Neural progenitor cell (in vitro differentiated cells): ENCODE results near the gene FAM20A. TPM values are rescaled to one million over a fixed set of nuclear protein-coding genes. Genes with fewer than 3 reads are reported as not detected.
"Not testable (repeated sequence)": the region's sequence is repeated elsewhere in the genome, so short reads cannot be mapped to it uniquely, and the experiment has no call there.

Experiments
- DNase-seq: peaks from one replicate; pipeline ENCODE4 v3.0.0-alpha.2; 2016; ENCODE audit warnings: low spot score
- H2AFZ ChIP-seq: fragments of 200-600 bp; sonication (generic); replicated peaks from 2 replicates; pipeline ENCODE4 v1.6.1; 2016; ENCODE audit warnings: antibody characterized with exemption
- H3F3A ChIP-seq: fragments of 200-600 bp; sonication (generic); 2 replicates; pipeline ENCODE4 v1.6.1; 2016; ENCODE audit warnings: antibody characterized with exemption, low read depth
- H3K27ac ChIP-seq: fragments of 200-600 bp; sonication (generic); 2 replicates; pipeline ENCODE4 v1.5.1; 2016; ENCODE audit warnings: mild to moderate bottlenecking
- H3K27me3 ChIP-seq: fragments of 200-600 bp; sonication (generic); 2 replicates; pipeline ENCODE4 v1.6.1; 2016; ENCODE audit warnings: mild to moderate bottlenecking, moderate library complexity
- H3K36me3 ChIP-seq: fragments of 200-600 bp; sonication (generic); 2 replicates; pipeline ENCODE4 v1.5.1; 2016
- H3K4me1 ChIP-seq: fragments of 200-600 bp; sonication (generic); 2 replicates; pipeline ENCODE4 v1.6.1; 2016; ENCODE audit warnings: mixed run types
- H3K4me2 ChIP-seq: fragments of 200-600 bp; sonication (generic); 2 replicates; pipeline ENCODE4 v1.6.1; 2016
- H3K4me3 ChIP-seq: fragments of 200-600 bp; sonication (generic); 2 replicates; pipeline ENCODE4 v1.5.1; 2016
- H3K79me2 ChIP-seq: fragments of 200-600 bp; sonication (generic); 2 replicates; pipeline ENCODE4 v1.6.1; 2016; ENCODE audit warnings: low read depth
- H3K9ac ChIP-seq: fragments of 200-600 bp; sonication (generic); 2 replicates; pipeline ENCODE4 v1.6.1; 2016
- H3K9me3 ChIP-seq: fragments of 200-600 bp; sonication (generic); 2 replicates; pipeline ENCODE4 v1.5.1; 2016; ENCODE audit warnings: low read depth
- H4K20me1 ChIP-seq: fragments of 200-600 bp; sonication (generic); 2 replicates; pipeline ENCODE4 v1.6.1; 2016; ENCODE audit warnings: low read depth
- H3K27ac Mint-ChIP-seq: 3 replicates; pipeline ENCODE4 v1.8.0; 2021; ENCODE audit warnings: mixed read lengths
- H3K27me3 Mint-ChIP-seq: 2 replicates; pipeline ENCODE4 v1.8.0; 2022; ENCODE audit warnings: low read depth, mild to moderate bottlenecking, inconsistent platforms, moderate library complexity, mixed read lengths; ENCODE audit not compliant: insufficient read depth
- H3K36me3 Mint-ChIP-seq: 3 replicates; pipeline ENCODE4 v1.8.0; 2021; ENCODE audit warnings: mixed read lengths
- H3K4me1 Mint-ChIP-seq: 3 replicates; pipeline ENCODE4 v1.8.0; 2021; ENCODE audit warnings: mixed read lengths
- H3K4me3 Mint-ChIP-seq: 3 replicates; pipeline ENCODE4 v1.8.0; 2021; ENCODE audit warnings: mild to moderate bottlenecking, moderate library complexity, mixed read lengths
- H3K9me3 Mint-ChIP-seq: 3 replicates; pipeline ENCODE4 v1.8.0; 2020; ENCODE audit warnings: mixed read lengths
- EZH2 ChIP-seq: fragments of 200-600 bp; sonication (generic); IDR thresholded peaks from 2 replicates; pipeline ENCODE4 v1.6.1; 2017; ENCODE audit warnings: antibody characterized with exemption, mild to moderate bottlenecking, moderate library complexity
- EZH2phosphoT487 ChIP-seq: fragments of 200-600 bp; sonication (generic); IDR thresholded peaks from 2 replicates; pipeline ENCODE4 v1.6.1; 2017; ENCODE audit warnings: antibody characterized with exemption
- total RNA-seq: library from RNA; depleted of rRNA; stranded (reverse); fragments of >200 nt; gene quantifications from 2 replicates; pipeline ENCODE4 v1.2.3, GENCODE V29; 2015; ENCODE audit warnings: low replicate concordance
- TF ChIP-seq, protein P1 (sequence below): fragments of 200-600 bp; sonication (generic); IDR thresholded peaks from 2 replicates; pipeline ENCODE4 v1.5.1; 2017; ENCODE audit warnings: antibody characterized with exemption, mild to moderate bottlenecking

FAM20A gene
- total RNA-seq, 1 donor from 2014 or later = 0.41 TPM

GRCh38 chr17:68518063-68518815, 82.9 kb downstream of the FAM20A start:
- Histone ChIP-seq H3K9me3 (no peaks in the 10 kb centered on the region), H3K9ac (no peak overlapping the region), H2AFZ (no peak overlapping the region), H3K27ac (no peak overlapping the region), H4K20me1 (peaks cover 49% of the 10 kb centered on the region), H3K36me3 (peaks cover 24% of the 10 kb centered on the region), H3K4me2 (no peak overlapping the region), H3K4me1 (peaks cover 14% of the 10 kb centered on the region), H3F3A (peaks cover 2% of the 10 kb centered on the region), H3K79me2 (peaks cover 93% of the 10 kb centered on the region), H3K27me3 (no peaks in the 10 kb centered on the region), H3K4me3 (no peak overlapping the region)
- Mint-ChIP-seq H3K27ac (no peak overlapping the region), H3K4me3 (no peak overlapping the region), H3K36me3 (peaks cover 48% of the 10 kb centered on the region), H3K4me1 (peaks cover 22% of the 10 kb centered on the region), H3K27me3 (no peaks in the 10 kb centered on the region), H3K9me3 (peaks cover 3% of the 10 kb centered on the region)
- DNase-seq = no peak
- TF ChIP-seq EZH2phosphoT487 = no peak

DNA sequence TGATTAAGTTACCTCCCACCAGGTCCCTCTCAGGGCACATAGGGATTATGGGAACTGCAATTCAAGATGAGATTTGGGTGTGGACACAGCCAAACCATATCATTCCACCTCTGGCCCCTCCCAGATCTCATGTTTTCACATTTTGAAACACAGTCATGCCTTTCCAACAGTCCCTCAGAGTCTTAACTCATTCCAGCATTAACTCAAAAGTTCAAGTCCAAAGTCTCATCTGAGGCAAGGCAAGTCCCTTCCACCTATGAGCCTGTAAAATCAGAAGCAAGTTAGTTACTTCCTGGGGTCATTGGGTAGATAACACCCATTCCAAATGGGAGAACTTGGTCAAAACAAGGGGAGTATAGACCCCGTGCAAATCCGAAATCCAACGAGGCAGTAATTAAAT, 83.6 kb downstream of the FAM20A start:
- H3K27ac Mint-ChIP-seq, H2AFZ ChIP-seq, H3K4me3 ChIP-seq, H3K9ac ChIP-seq, H3K27ac ChIP-seq, DNase-seq, H3F3A ChIP-seq, H3K9me3 Mint-ChIP-seq, H3K27me3 Mint-ChIP-seq, H3K4me2 ChIP-seq, H3K27me3 ChIP-seq, H3K4me3 Mint-ChIP-seq, H3K9me3 ChIP-seq: not testable (repeated sequence)
- peaks cover 99% of the 10 kb centered on the region for H3K79me2 ChIP-seq
- H3K4me1 Mint-ChIP-seq = peaks cover 22% of the 10 kb centered on the region
- peaks cover 44% of the 10 kb centered on the region for H3K36me3 Mint-ChIP-seq
- H4K20me1 ChIP-seq = peaks cover 52% of the 10 kb centered on the region
- peaks cover 14% of the 10 kb centered on the region for H3K4me1 ChIP-seq
- H3K36me3 ChIP-seq = peaks cover 24% of the 10 kb centered on the region

GRCh38 chr17:68516732-68517131, 84.4 kb downstream of the FAM20A start:
- Histone ChIP-seq H3K4me3 (no peak overlapping the region), H3K4me2 (no peak overlapping the region), H3K36me3 (peaks cover 24% of the 10 kb centered on the region), H2AFZ (no peak overlapping the region), H3K27me3 (no peaks in the 10 kb centered on the region), H3K4me1 (peaks cover 14% of the 10 kb centered on the region), H3K27ac (no peak overlapping the region), H3F3A (peaks cover 16% of the 10 kb centered on the region), H4K20me1 (peaks cover 43% of the 10 kb centered on the region), H3K9me3 (no peaks in the 10 kb centered on the region), H3K79me2 (peaks cover 95% of the 10 kb centered on the region), H3K9ac (no peak overlapping the region)
- DNase-seq = no peak
- peaks cover 22% of the 10 kb centered on the region for H3K4me1 Mint-ChIP-seq
- TF ChIP-seq, protein P1, sequence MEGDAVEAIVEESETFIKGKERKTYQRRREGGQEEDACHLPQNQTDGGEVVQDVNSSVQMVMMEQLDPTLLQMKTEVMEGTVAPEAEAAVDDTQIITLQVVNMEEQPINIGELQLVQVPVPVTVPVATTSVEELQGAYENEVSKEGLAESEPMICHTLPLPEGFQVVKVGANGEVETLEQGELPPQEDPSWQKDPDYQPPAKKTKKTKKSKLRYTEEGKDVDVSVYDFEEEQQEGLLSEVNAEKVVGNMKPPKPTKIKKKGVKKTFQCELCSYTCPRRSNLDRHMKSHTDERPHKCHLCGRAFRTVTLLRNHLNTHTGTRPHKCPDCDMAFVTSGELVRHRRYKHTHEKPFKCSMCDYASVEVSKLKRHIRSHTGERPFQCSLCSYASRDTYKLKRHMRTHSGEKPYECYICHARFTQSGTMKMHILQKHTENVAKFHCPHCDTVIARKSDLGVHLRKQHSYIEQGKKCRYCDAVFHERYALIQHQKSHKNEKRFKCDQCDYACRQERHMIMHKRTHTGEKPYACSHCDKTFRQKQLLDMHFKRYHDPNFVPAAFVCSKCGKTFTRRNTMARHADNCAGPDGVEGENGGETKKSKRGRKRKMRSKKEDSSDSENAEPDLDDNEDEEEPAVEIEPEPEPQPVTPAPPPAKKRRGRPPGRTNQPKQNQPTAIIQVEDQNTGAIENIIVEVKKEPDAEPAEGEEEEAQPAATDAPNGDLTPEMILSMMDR = no peak
- TF ChIP-seq EZH2phosphoT487 (no peak), EZH2 (no peak)
- peaks cover 41% of the 10 kb centered on the region for H3K36me3 Mint-ChIP-seq
- no peak overlapping the region for H3K27ac Mint-ChIP-seq
- peaks cover 7% of the 10 kb centered on the region for H3K27me3 Mint-ChIP-seq
- peaks cover 3% of the 10 kb centered on the region for H3K9me3 Mint-ChIP-seq
- H3K4me3 Mint-ChIP-seq = no peak overlapping the region

- peaks cover 7% of the 10 kb centered on the region for H3K27me3 Mint-ChIP-seq
- H3K4me2 ChIP-seq = peak overlapping the region; percentile 84
- H3K9me3 ChIP-seq = no peaks in the 10 kb centered on the region
- peaks cover 34% of the 10 kb centered on the region for H3K4me1 Mint-ChIP-seq
- H3K27ac Mint-ChIP-seq = no peak overlapping the region
- H3K27ac ChIP-seq = no peak overlapping the region
- H3K79me2 ChIP-seq = peaks cover 78% of the 10 kb centered on the region
- H3K36me3 ChIP-seq = peaks cover 24% of the 10 kb centered on the region
- peak overlapping the region; percentile 96 for H3K4me3 ChIP-seq
- peak overlapping the region; percentile 97 for H3K4me3 Mint-ChIP-seq
- TF ChIP-seq, protein P1 = no peak
- no peak for TF ChIP-seq EZH2
- no peak for TF ChIP-seq EZH2phosphoT487
- H4K20me1 ChIP-seq = peaks cover 30% of the 10 kb centered on the region
- H3K4me1 ChIP-seq = peaks cover 21% of the 10 kb centered on the region
- peaks cover 24% of the 10 kb centered on the region for H3F3A ChIP-seq
- no peaks in the 10 kb centered on the region for H3K27me3 ChIP-seq
- peak; percentile 10 for DNase-seq
- no peak overlapping the region for H3K9ac ChIP-seq
- H2AFZ ChIP-seq = no peak overlapping the region
- H3K9me3 Mint-ChIP-seq = peaks cover 3% of the 10 kb centered on the region
- H3K36me3 Mint-ChIP-seq = peaks cover 38% of the 10 kb centered on the region
These were observed 86.1 kb downstream of the FAM20A start for GRCh38 chr17:68514831-68515635.
